Esophagus muscularis mucosa (tissue), 4 donors: ENCODE results near the gene TUBA4B. TPM values are rescaled to one million over a fixed set of nuclear protein-coding genes. Genes with fewer than 3 reads are reported as not detected.

Experiments
- DNase-seq: peaks from one replicate; pipeline ENCODE4 v3.0.0-alpha.2; 2017; ENCODE audit errors: extremely low spot score
- H3K27ac ChIP-seq, 4 donors: fragments of 200-600 bp; sonication (generic); replicated peaks in 1 of 4; 1 replicate in 3 of 4; 2 replicates in 1 of 4; pipeline ENCODE4 v1.5.1; 2016 to 2019; ENCODE audit warnings: mild to moderate bottlenecking in 1 of 4
- H3K27me3 ChIP-seq, 4 donors: fragments of 200-600 bp; sonication (generic); one replicate each; pipeline versions ENCODE4 v1.5.1 to v1.6.0; 2016 to 2019
- H3K36me3 ChIP-seq, 4 donors: fragments of 200-600 bp; sonication (generic); one replicate each; pipeline ENCODE4 v1.5.1; 2016 to 2019
- H3K4me1 ChIP-seq, 4 donors: fragments of 200-600 bp; sonication (generic); one replicate each; pipeline ENCODE4 v1.5.1; 2016 to 2019
- H3K4me3 ChIP-seq, 4 donors: fragments of 200-600 bp; sonication (generic); 1 replicate in 2 of 4; 2 replicates in 2 of 4; pipeline ENCODE4 v1.5.1; 2016 to 2019; ENCODE audit warnings: mild to moderate bottlenecking in 4 of 4, moderate library complexity in 1 of 4
- H3K9me3 ChIP-seq, 4 donors: fragments of 200-600 bp; sonication (generic); 1 replicate in 3 of 4; 2 replicates in 1 of 4; pipeline ENCODE4 v1.5.1; 2016 to 2019
- EP300 ChIP-seq: sonication (generic); formaldehyde crosslinking; IDR thresholded peaks from one replicate; pipeline ENCODE4 v1.6.1; 2017; ENCODE audit warnings: antibody characterized with exemption
- POLR2A ChIP-seq: fragments of 450-650 bp; IDR thresholded peaks from one replicate; pipeline ENCODE4 v1.6.1; 2017; ENCODE audit warnings: antibody characterized with exemption, moderate library complexity, mild to moderate bottlenecking, low read depth
- POLR2AphosphoS5 ChIP-seq, 2 donors: sonication (generic); formaldehyde crosslinking; IDR thresholded peaks; one replicate each; pipeline ENCODE4 v1.6.1; 2017; ENCODE audit warnings: antibody characterized with exemption in 2 of 2
- WGBS: methylation state at CpG from one replicate; pipeline ENCODE4 v1.1.5; 2018; 5-methylcytosine and 5-hydroxymethylcytosine counted together
- intact Hi-C: fragments of 100-400 bp; cut with DNase I; formaldehyde crosslinking; loops from one replicate; pipeline ENCODE4 v1.15.1; 2023
- total RNA-seq, 4 donors: library from RNA; depleted of rRNA; stranded (reverse); fragments of >200 nt; gene quantifications; one replicate each; pipeline versions ENCODE4 v1.1.0 to v1.2.1, GENCODE V29; 2016
- TF ChIP-seq, protein P1 (sequence below), 3 experiments: fragments of 200-600 bp in 2 of 3; fragments of 450-650 bp in 1 of 3; sonication (generic) in 2 of 3; IDR thresholded peaks; one replicate each; pipeline ENCODE4 v1.5.1; 2017 to 2019; ENCODE audit warnings: antibody characterized with exemption in 3 of 3, mild to moderate bottlenecking in 2 of 3, moderate library complexity in 1 of 3

Gene TUBA4B
- total RNA-seq, 4 donors from 2014 or later: not detected

DNA sequence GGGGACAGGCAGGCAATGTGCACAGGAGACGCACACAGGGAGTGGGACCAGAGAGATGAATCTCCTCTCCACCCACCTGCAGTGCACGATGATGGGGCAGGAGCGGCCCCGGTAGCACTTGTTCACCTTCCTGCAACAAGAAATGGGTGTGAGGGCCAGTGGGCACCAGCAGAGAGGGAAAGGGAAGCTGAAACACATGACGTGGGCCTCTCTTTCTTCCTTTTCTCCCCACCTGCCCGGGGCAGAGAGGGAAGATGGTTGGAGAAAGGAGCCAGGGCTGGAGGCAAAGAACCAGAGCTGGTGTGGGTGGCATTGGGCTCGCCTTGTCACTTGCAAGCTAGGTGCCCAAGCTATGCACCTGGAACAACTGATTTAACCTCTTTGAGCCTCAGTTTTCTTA, 38.4 kb downstream of the TUBA4B start:
- no peak overlapping the region for H3K4me3 ChIP-seq
- no peaks in the 10 kb centered on the region for H3K27me3 ChIP-seq
- TF ChIP-seq, protein P1, sequence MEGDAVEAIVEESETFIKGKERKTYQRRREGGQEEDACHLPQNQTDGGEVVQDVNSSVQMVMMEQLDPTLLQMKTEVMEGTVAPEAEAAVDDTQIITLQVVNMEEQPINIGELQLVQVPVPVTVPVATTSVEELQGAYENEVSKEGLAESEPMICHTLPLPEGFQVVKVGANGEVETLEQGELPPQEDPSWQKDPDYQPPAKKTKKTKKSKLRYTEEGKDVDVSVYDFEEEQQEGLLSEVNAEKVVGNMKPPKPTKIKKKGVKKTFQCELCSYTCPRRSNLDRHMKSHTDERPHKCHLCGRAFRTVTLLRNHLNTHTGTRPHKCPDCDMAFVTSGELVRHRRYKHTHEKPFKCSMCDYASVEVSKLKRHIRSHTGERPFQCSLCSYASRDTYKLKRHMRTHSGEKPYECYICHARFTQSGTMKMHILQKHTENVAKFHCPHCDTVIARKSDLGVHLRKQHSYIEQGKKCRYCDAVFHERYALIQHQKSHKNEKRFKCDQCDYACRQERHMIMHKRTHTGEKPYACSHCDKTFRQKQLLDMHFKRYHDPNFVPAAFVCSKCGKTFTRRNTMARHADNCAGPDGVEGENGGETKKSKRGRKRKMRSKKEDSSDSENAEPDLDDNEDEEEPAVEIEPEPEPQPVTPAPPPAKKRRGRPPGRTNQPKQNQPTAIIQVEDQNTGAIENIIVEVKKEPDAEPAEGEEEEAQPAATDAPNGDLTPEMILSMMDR (IDR thresholded peaks at IDR 0.05): no peak
- TF ChIP-seq POLR2A: no peak
- no peak for TF ChIP-seq POLR2AphosphoS5 (IDR thresholded peaks at IDR 0.05)
- H3K4me1 ChIP-seq: peaks cover 9 to 42% (median 37%) of the 10 kb centered on the region in 4 donors
- intact Hi-C loops: loop anchor here (10.0 kb wide), 1 partner anchor 47 kb away; the partner anchor contains the start of genes GLB1L and STK16
- WGBS: 89% methylated on average over 7 of the region's 7 CpGs
- no peaks in the 10 kb centered on the region for H3K9me3 ChIP-seq
- no peak overlapping the region for H3K27ac ChIP-seq
- no peak for DNase-seq
- peaks cover 0 to 4% (median 3%) of the 10 kb centered on the region in 4 donors for H3K36me3 ChIP-seq

DNA sequence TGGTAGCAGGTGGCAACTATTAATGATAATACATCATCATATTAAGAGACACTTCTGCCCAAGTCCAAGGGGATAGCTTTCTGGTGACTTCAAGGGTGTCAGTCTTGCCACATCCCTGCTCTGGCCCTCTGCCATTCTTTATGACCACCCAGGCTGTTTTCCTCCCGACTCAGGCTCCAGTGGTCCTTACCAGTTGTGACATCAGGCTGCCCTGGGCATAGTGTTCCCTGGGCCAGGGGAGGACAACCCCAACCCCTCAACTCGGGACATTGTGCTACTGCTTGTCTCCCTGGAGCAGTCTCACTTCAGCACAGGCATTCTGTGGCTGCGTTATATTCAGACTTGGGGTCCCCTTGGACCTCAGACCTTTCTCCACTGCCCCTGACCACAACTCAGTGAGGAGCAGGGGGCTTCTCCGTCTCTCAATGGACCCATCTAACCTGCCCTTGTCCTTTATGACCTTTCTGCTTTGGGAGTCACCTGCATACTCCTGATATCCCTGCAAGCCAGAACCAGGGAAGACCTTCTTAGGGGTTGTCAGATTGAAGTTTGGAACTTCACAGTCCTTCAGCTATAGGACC, 39.0 kb downstream of the TUBA4B start:
- Histone ChIP-seq H3K4me1 (peaks cover 9 to 37% (median 32%) of the 10 kb centered on the region in 4 donors), H3K9me3 (no peaks in the 10 kb centered on the region), H3K4me3 (no peak overlapping the region), H3K27ac (no peak overlapping the region), H3K36me3 (no peaks in the 10 kb centered on the region), H3K27me3 (no peaks in the 10 kb centered on the region)
- intact Hi-C loops: loop anchor here (10.0 kb wide), 1 partner anchor 47 kb away; the partner anchor contains the start of genes GLB1L and STK16
- no peak for DNase-seq
- TF ChIP-seq, protein P1 (IDR thresholded peaks at IDR 0.05): no peak
- TF ChIP-seq POLR2AphosphoS5 (IDR thresholded peaks at IDR 0.05) (no peak), EP300 (no peak), POLR2A (no peak)
- WGBS: 73% methylated on average over 3 of the region's 4 CpGs

DNA sequence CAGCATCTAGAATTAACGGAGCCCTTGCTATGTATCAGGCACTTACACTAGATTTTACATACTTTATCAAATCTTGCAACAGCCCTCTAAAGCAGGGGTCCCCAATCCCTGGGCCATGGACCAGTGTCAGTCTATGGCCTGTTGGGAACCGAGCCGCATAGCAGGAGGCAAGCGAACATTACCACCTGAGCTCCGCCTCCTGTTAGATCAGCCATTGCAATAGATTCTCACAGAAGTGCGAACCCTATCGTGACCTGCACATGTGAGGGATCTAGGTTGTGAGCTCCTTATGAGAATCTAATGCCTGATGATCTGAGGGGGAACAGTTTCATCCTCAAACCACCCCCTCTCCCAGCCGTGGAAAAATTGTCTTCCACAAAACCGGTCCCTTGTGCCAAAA, 39.6 kb downstream of the TUBA4B start:
- Histone ChIP-seq H3K9me3 (no peaks in the 10 kb centered on the region), H3K4me1 (peaks cover 9 to 37% (median 31%) of the 10 kb centered on the region in 4 donors), H3K36me3 (no peaks in the 10 kb centered on the region), H3K27ac (no peak overlapping the region), H3K27me3 (no peaks in the 10 kb centered on the region), H3K4me3 (no peak overlapping the region)
- TF ChIP-seq, protein P1 (IDR thresholded peaks at IDR 0.05): no peak
- no peak for TF ChIP-seq POLR2A
- no peak for TF ChIP-seq POLR2AphosphoS5 (IDR thresholded peaks at IDR 0.05)
- no peak for TF ChIP-seq EP300
- DNase-seq: no peak
- intact Hi-C loops: loop anchor here (10.0 kb wide), 1 partner anchor 48 kb away; the partner anchor contains the start of genes GLB1L and STK16
- WGBS: 85% methylated on average over 9 of the region's 9 CpGs

DNA sequence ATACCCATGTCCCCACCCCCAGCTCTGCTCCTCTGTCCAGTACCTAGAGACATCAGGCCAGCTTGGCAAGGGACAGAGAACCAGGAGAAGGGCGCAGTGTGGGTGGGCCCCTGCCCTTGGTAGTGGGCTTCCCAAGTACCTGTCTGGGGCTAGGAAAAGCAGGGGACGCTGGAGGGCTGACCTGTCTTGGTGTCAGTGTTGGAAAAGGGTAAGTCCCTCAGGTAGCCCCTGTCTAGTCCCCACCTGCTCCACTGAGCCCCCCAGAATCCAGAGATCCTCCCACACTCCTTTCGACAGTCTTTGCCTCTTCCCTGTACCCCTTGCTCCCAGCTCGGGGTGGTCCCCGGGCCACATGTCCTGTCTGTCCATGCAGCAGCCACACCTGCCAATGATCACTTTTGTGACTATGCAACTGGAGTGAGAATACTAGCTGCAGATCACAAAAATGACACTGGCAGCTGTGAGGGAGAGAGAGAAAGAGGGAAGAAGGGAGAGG, 40.7 kb downstream of the TUBA4B start:
- 82% methylated on average over 5 of the region's 5 CpGs for WGBS
- TF ChIP-seq EP300 (no peak), POLR2AphosphoS5 (IDR thresholded peaks at IDR 0.05) (no peak), POLR2A (no peak)
- TF ChIP-seq, protein P1 (IDR thresholded peaks at IDR 0.05): no peak
- H3K36me3 ChIP-seq: no peaks in the 10 kb centered on the region
- no peaks in the 10 kb centered on the region for H3K9me3 ChIP-seq
- intact Hi-C loops: loop anchor here (10.0 kb wide), 1 partner anchor 49 kb away; the partner anchor contains the start of genes GLB1L and STK16
- no peaks in the 10 kb centered on the region for H3K27me3 ChIP-seq
- no peak for DNase-seq
- peaks cover 9 to 38% (median 35%) of the 10 kb centered on the region in 4 donors for H3K4me1 ChIP-seq
- H3K27ac ChIP-seq: peak overlapping the region; percentile 80 to 90 (median 86)
- H3K4me3 ChIP-seq: peak overlapping the region in 2 of 4 donors; percentile 62 to 70
